ENCODE data around the gene PNKD.

The PNKD gene

GRCh38 chr2:218367415-218368149 lies 97.3 kb downstream of the PNKD start:
- Histone ChIP-seq H2AFZ (ENCODE audit: low read length) (no peak overlapping the region; the same call in 1 of the 2 replicates), H3K4me1 (ENCODE audit: insufficient read depth, low read length, severe bottlenecking) (peaks cover 10% of the 10 kb centered on the region), H3K9me2 (ENCODE audit: low read depth, low read length) (no peaks in the 10 kb centered on the region), H3K79me2 (ENCODE audit: insufficient read depth, low read length) (no peaks in the 10 kb centered on the region), H3K27me3 (ENCODE audit: insufficient read depth, low read length) (peaks cover 17% of the 10 kb centered on the region; the same call in 1 of the 2 replicates), H4K20me1 (ENCODE audit: insufficient read depth, low read length) (no peaks in the 10 kb centered on the region), H3F3A (ENCODE audit: insufficient read depth, low read length) (no peaks in the 10 kb centered on the region), H3K27ac (ENCODE audit: low read depth, low read length, poor library complexity, severe bottlenecking) (no peak overlapping the region), H3K4me2 (ENCODE audit: low read length) (peak overlapping the region; percentile 73), H3K4me3 (ENCODE audit: low read depth, low read length, poor library complexity, severe bottlenecking) (peak overlapping the region; percentile 58), H3K9me3 (ENCODE audit: low read length) (no peaks in the 10 kb centered on the region), H3K9ac (ENCODE audit: low read length) (peak overlapping the region; percentile 30; the same call in 1 of the 2 replicates), H3K36me3 (ENCODE audit: insufficient read depth, low read length) (no peaks in the 10 kb centered on the region; the same call in 1 of the 2 replicates)
- no peak for TF ChIP-seq EZH2 (IDR thresholded peaks at IDR 0.05; ENCODE audit: borderline replicate concordance, low read length)
- TF ChIP-seq CTCF (IDR thresholded peaks at IDR 0.05; ENCODE audit: low read length), result no peak

- TF ChIP-seq EZH2 (IDR thresholded peaks at IDR 0.05; ENCODE audit: borderline replicate concordance, low read length), result no peak
- TF ChIP-seq CTCF (IDR thresholded peaks at IDR 0.05; ENCODE audit: low read length), result no peak
- peak overlapping the region; percentile 30; the same call in 1 of the 2 replicates for H3K9ac ChIP-seq (ENCODE audit: low read length)
These were observed 97.8 kb downstream of the PNKD start for GRCh38 chr2:218368150-218368528.

GRCh38 chr2:218368621-218369153 lies 98.4 kb downstream of the PNKD start:
- Histone ChIP-seq H3K4me2 (ENCODE audit: low read length) (no peak overlapping the region), H3K79me2 (ENCODE audit: insufficient read depth, low read length) (no peaks in the 10 kb centered on the region), H3K9me3 (ENCODE audit: low read length) (no peaks in the 10 kb centered on the region), H4K20me1 (ENCODE audit: insufficient read depth, low read length) (no peaks in the 10 kb centered on the region), H2AFZ (ENCODE audit: low read length) (no peak overlapping the region), H3K4me3 (ENCODE audit: low read depth, low read length, poor library complexity, severe bottlenecking) (no peak overlapping the region), H3K4me1 (ENCODE audit: insufficient read depth, low read length, severe bottlenecking) (peaks cover 10% of the 10 kb centered on the region), H3K9me2 (ENCODE audit: low read depth, low read length) (no peaks in the 10 kb centered on the region), H3K27me3 (ENCODE audit: insufficient read depth, low read length) (peaks cover 17% of the 10 kb centered on the region; the same call in 1 of the 2 replicates), H3K27ac (ENCODE audit: low read depth, low read length, poor library complexity, severe bottlenecking) (no peak overlapping the region), H3F3A (ENCODE audit: insufficient read depth, low read length) (no peaks in the 10 kb centered on the region), H3K36me3 (ENCODE audit: insufficient read depth, low read length) (no peaks in the 10 kb centered on the region; the same call in 1 of the 2 replicates), H3K9ac (ENCODE audit: low read length) (no peak overlapping the region)
- TF ChIP-seq EZH2 (IDR thresholded peaks at IDR 0.05; ENCODE audit: borderline replicate concordance, low read length), result no peak
- TF ChIP-seq CTCF (IDR thresholded peaks at IDR 0.05; ENCODE audit: low read length), result no peak

More at GRCh38 chr2:218368150-218368528, 97.8 kb downstream of the PNKD start:
- Histone ChIP-seq H3K9me3 (ENCODE audit: low read length) (no peaks in the 10 kb centered on the region), H3K9me2 (ENCODE audit: low read depth, low read length) (no peaks in the 10 kb centered on the region), H4K20me1 (ENCODE audit: insufficient read depth, low read length) (no peaks in the 10 kb centered on the region), H3K36me3 (ENCODE audit: insufficient read depth, low read length) (no peaks in the 10 kb centered on the region; the same call in 1 of the 2 replicates), H3K4me3 (ENCODE audit: low read depth, low read length, poor library complexity, severe bottlenecking) (peak overlapping the region; percentile 58), H3K4me1 (ENCODE audit: insufficient read depth, low read length, severe bottlenecking) (peaks cover 10% of the 10 kb centered on the region), H3K79me2 (ENCODE audit: insufficient read depth, low read length) (no peaks in the 10 kb centered on the region), H3K27ac (ENCODE audit: low read depth, low read length, poor library complexity, severe bottlenecking) (no peak overlapping the region), H3F3A (ENCODE audit: insufficient read depth, low read length) (no peaks in the 10 kb centered on the region), H2AFZ (ENCODE audit: low read length) (no peak overlapping the region; the same call in 1 of the 2 replicates), H3K4me2 (ENCODE audit: low read length) (peak overlapping the region; percentile 73), H3K27me3 (ENCODE audit: insufficient read depth, low read length) (peaks cover 17% of the 10 kb centered on the region; the same call in 1 of the 2 replicates)
